Measurements from ENCODE around the gene CAMK4.

The CAMK4 gene

DNA sequence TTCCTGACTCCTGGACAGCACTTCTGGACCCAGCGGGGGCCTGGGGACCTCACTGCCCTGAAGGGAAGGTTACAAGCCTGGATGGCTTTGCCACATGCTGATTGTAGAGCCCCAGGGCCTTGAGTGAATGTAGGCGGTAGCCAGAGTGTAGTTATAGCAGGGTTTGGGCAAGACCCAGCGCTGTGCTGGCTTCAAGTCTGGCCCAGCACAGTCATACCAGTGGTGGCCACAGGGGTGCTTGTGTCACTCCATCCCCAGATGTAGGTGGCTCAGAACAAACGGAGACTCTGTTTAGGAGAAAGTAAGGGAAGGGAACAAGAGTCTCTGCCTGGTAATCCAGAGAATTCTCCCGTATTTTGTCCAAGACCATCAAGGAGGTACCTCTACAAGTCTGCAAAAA is 203.6 kb downstream of the CAMK4 start:
- H3F3A ChIP-seq (ENCODE audit: low read depth), result no peaks in the 10 kb centered on the region
- no peaks in the 10 kb centered on the region for H4K20me1 ChIP-seq (ENCODE audit: insufficient read depth, low read length, poor library complexity, severe bottlenecking)
- H3K4me1 ChIP-seq (ENCODE audit: insufficient read depth, low read length, poor library complexity, severe bottlenecking), result no peaks in the 10 kb centered on the region
- no peak overlapping the region for H3K9ac ChIP-seq (ENCODE audit: low read depth, low read length, poor library complexity, severe bottlenecking)
- TF ChIP-seq, protein P1, sequence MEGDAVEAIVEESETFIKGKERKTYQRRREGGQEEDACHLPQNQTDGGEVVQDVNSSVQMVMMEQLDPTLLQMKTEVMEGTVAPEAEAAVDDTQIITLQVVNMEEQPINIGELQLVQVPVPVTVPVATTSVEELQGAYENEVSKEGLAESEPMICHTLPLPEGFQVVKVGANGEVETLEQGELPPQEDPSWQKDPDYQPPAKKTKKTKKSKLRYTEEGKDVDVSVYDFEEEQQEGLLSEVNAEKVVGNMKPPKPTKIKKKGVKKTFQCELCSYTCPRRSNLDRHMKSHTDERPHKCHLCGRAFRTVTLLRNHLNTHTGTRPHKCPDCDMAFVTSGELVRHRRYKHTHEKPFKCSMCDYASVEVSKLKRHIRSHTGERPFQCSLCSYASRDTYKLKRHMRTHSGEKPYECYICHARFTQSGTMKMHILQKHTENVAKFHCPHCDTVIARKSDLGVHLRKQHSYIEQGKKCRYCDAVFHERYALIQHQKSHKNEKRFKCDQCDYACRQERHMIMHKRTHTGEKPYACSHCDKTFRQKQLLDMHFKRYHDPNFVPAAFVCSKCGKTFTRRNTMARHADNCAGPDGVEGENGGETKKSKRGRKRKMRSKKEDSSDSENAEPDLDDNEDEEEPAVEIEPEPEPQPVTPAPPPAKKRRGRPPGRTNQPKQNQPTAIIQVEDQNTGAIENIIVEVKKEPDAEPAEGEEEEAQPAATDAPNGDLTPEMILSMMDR (conservative IDR thresholded peaks at IDR 0.05; ENCODE audit: low read length), result no peak
- TF ChIP-seq EZH2phosphoT487 (IDR thresholded peaks at IDR 0.05; ENCODE audit: borderline replicate concordance), result no peak
- H3K9me2 ChIP-seq (replicated peaks; ENCODE audit: low read depth, low read length), result no peaks in the 10 kb centered on the region
- no peaks in the 10 kb centered on the region for H3K9me3 ChIP-seq (ENCODE audit: insufficient read depth, low read depth, low read length)
- no peaks in the 10 kb centered on the region for H3K36me3 ChIP-seq (ENCODE audit: insufficient read depth, low read length)
- H3K4me2 ChIP-seq (ENCODE audit: low read depth, low read length, poor library complexity, severe bottlenecking), result no peak overlapping the region
- no peak overlapping the region for H3K4me3 ChIP-seq (ENCODE audit: low read length, poor library complexity, severe bottlenecking)
- H2AFZ ChIP-seq (ENCODE audit: low read length), result no peak overlapping the region
- no peaks in the 10 kb centered on the region for H3K79me2 ChIP-seq (ENCODE audit: insufficient read depth, low read length)
- H3K27me3 ChIP-seq (ENCODE audit: insufficient read depth, low read length, poor library complexity, severe bottlenecking), result no peaks in the 10 kb centered on the region

DNA sequence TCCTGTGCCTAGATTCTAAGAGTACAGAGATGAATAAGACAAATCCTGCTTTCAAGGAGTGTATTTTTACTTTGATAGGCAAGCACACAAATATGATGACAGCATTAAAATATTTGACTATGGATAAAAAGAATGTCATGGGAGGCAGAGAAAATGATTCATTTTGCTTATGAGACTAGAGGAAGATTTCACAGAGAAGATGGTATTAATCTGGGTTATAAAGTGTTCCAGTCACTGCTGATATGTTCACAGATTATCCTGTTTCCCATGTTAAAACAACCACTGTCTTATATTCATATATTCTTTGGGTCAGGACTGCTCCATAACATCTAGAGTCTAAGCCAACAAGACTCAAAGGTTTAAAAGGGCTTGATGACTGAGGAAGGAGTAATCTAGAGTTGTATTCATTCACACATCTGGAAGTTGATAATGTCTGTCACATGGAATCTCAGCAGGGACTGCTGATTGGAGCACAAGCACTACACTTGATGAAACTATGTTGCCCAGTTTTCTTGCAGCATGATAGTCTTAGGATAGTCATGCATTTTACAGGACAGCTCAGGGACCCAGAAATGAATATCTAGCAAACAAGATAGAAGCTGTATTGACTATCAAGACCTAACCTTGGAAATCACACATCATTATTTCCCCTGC is 208.8 kb downstream of the CAMK4 start:
- Histone ChIP-seq H3K9me2 (replicated peaks; ENCODE audit: low read depth, low read length) (no peaks in the 10 kb centered on the region), H4K20me1 (ENCODE audit: insufficient read depth, low read length, poor library complexity, severe bottlenecking) (no peaks in the 10 kb centered on the region), H3K27me3 (ENCODE audit: insufficient read depth, low read length, poor library complexity, severe bottlenecking) (no peaks in the 10 kb centered on the region), H3K79me2 (ENCODE audit: insufficient read depth, low read length) (no peaks in the 10 kb centered on the region), H3K4me1 (ENCODE audit: insufficient read depth, low read length, poor library complexity, severe bottlenecking) (peaks cover 4% of the 10 kb centered on the region), H3K4me3 (ENCODE audit: low read length, poor library complexity, severe bottlenecking) (no peak overlapping the region), H3F3A (ENCODE audit: low read depth) (no peaks in the 10 kb centered on the region), H2AFZ (ENCODE audit: low read length) (no peak overlapping the region), H3K9me3 (ENCODE audit: insufficient read depth, low read depth, low read length) (no peaks in the 10 kb centered on the region), H3K36me3 (ENCODE audit: insufficient read depth, low read length) (no peaks in the 10 kb centered on the region), H3K4me2 (ENCODE audit: low read depth, low read length, poor library complexity, severe bottlenecking) (no peak overlapping the region), H3K9ac (ENCODE audit: low read depth, low read length, poor library complexity, severe bottlenecking) (no peak overlapping the region)
- TF ChIP-seq, protein P1 (conservative IDR thresholded peaks at IDR 0.05; ENCODE audit: low read length), result no peak
- TF ChIP-seq EZH2phosphoT487 (IDR thresholded peaks at IDR 0.05; ENCODE audit: borderline replicate concordance), result no peak

DNA sequence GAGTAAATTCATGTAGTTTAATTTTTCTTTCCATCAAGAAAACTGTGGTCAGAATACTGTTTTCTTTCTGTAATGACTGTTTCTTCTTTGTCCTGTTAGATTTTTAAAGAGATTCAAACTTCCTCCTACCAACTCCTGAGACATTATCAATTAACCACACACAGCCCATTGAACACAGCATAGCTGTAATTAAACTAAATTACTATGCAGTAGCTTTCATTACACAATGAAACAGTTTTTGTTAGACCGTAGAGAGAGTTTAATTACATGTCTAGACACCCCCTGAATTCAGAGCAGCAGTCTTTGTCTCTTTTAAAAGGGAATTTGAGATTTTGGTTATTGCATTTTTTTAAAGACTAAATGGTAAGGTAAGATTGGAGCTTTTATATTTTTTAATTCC is 210.6 kb downstream of the CAMK4 start:
- Histone ChIP-seq H4K20me1 (ENCODE audit: insufficient read depth, low read length, poor library complexity, severe bottlenecking) (no peaks in the 10 kb centered on the region), H3K9me3 (ENCODE audit: insufficient read depth, low read depth, low read length) (no peaks in the 10 kb centered on the region), H3K27me3 (ENCODE audit: insufficient read depth, low read length, poor library complexity, severe bottlenecking) (no peaks in the 10 kb centered on the region), H3K4me1 (ENCODE audit: insufficient read depth, low read length, poor library complexity, severe bottlenecking) (peaks cover 4% of the 10 kb centered on the region), H3K36me3 (ENCODE audit: insufficient read depth, low read length) (no peaks in the 10 kb centered on the region), H3K4me2 (ENCODE audit: low read depth, low read length, poor library complexity, severe bottlenecking) (no peak overlapping the region), H3K9me2 (replicated peaks; ENCODE audit: low read depth, low read length) (no peaks in the 10 kb centered on the region), H2AFZ (ENCODE audit: low read length) (no peak overlapping the region), H3K79me2 (ENCODE audit: insufficient read depth, low read length) (no peaks in the 10 kb centered on the region), H3K9ac (ENCODE audit: low read depth, low read length, poor library complexity, severe bottlenecking) (no peak overlapping the region), H3F3A (ENCODE audit: low read depth) (no peaks in the 10 kb centered on the region), H3K4me3 (ENCODE audit: low read length, poor library complexity, severe bottlenecking) (no peak overlapping the region)
- TF ChIP-seq, protein P1 (conservative IDR thresholded peaks at IDR 0.05; ENCODE audit: low read length), result no peak
- no peak for TF ChIP-seq EZH2phosphoT487 (IDR thresholded peaks at IDR 0.05; ENCODE audit: borderline replicate concordance)
